Stimulated activated CD8-positive, alpha-beta memory T cell treated with anti-CD3 and anti-CD28 coated beads, Interleukin-12 subunit alpha, Interleukin-12 subunit beta, amount 100 ng/mL, for 1 hour (primary cell): ENCODE results near the gene PACSIN1.

Experiments
- DNase-seq: peaks from one replicate; pipeline ENCODE4 v3.0.0-alpha.2; 2020; ENCODE audit warnings: low read depth

Gene PACSIN1

DNA sequence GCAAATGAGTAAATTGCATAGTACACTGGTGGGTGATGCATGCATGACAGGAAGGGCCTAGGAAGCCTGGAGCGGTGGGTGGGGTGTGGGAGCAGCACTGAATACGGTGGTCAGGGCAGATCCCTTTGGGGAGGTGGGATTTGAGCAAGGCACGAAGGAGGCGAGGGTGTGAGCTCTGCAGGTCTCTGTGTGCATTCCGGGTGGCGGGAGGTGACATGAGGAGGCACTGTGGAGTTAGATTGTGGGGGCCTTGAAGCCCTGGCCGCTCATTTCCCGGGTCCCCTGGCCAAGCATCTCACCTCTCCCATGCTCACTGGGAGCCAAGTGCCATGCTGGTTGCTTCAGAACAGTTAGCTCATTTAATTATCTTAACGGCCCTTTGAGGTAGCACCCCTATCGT is 96.5 kb downstream of the PACSIN1 start:
- no peak for DNase-seq

GRCh38 chr6:34562861-34563512 is 97.1 kb downstream of the PACSIN1 start:
- DNase-seq: no peak

DNA sequence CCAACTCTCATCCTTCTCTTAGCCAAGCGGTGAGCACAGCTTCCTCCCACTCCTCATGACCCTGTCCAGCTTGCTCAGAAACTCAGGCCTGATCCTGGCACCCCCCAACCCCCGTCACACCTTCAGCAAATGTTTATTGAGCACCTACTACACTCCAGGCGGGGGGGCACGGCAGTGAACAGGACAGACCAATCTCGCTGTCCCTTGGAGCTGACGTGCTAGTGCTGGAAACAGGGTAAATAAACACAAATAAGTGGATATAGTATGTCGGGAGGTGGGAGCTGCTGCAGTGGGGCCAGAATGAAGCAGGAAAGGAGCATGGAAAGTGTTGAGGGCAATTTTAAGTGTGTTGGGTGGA is 97.6 kb downstream of the PACSIN1 start:
- DNase-seq: no peak

GRCh38 chr6:34564181-34564580 is 98.3 kb downstream of the PACSIN1 start:
- DNase-seq: no peak

DNA sequence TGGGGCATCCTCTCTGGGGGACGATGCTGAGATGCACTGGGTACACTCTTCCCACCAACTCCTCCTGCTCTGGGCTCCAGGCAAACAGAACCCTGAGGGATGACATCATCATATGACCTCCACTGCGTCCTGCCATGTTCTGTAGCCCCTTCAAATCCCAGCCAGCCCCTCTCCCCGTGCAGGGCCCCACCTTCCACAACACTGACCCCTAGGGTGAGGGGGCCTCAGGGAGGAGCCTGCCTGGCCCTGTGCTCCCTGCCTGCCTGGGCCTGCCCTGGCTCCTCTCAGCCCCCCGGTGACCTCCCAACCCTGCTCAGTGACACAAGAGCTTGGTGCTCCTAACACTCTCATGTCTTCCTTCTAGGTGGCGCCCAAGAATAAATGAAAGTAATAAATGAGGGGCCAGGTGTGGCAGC is 99.9 kb downstream of the PACSIN1 start:
- DNase-seq: no peak

DNA sequence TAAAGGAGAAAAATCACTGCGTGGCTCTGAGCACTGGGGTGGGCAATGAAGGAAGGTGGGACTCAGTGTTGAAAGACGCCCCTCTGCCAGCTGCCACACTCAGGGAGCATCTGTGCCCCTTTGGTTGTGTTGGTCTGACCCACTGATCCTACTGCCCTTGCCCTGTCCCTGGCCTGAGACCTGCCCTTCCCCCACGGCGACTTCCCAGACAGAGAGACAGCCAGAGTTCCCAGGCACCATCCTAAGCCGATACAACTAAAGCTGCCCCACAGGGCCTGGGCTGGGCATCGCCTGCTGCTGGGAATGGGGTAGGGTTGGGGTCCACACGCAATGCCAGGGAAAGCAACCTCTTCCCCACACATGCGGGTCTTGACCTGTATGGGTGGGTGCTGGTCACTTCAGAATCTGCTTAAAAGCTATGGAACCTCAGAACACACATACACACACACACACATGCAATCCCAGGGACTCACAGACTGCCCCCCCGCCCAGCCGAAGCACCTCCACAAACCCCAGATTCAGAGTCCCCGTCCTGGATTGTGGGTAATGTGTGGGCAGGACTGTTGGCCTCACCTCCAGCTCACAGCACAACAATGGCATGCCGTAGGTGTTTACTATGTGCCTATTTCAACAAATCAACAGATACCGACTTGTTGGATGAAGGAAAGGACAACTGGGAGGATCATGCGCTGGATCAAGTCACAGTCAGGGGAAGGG is 101.1 kb downstream of the PACSIN1 start:
- no peak for DNase-seq

GRCh38 chr6:34568341-34569201 is 102.7 kb downstream of the PACSIN1 start:
- no peak for DNase-seq

DNA sequence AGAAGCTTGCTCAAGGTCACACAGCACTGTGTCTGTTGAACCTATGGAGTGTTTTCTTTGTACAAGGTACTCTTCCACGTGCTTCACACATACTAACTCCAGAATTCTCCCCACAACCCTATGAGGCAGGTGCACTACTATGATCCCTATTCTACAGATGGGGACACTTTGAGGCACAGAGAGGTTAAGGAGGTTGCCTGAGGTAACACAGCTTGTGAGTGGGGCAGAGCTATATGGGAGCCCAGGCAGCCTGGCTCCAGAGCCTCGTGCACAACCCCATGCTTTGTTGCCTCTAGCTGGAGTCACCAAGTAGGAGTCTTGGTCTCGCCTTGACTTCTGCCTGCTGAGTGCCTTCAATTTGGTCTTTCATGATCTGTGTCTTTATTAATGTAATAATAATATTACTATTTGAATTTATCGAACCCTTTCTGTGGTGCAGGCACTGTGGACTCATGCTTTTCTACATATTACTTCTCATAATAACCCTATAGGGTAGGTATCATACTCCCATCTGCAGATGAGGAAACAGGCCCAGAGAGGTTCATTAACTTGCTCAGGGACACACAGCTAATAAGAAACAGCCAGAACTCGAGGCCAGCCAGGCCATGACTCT is 103.6 kb downstream of the PACSIN1 start:
- DNase-seq: no peak

- no peak for DNase-seq
Measured at GRCh38 chr6:34570066-34570833, 104.4 kb downstream of the PACSIN1 start.

GRCh38 chr6:34571388-34571787 is 105.5 kb downstream of the PACSIN1 start:
- DNase-seq: no peak

GRCh38 chr6:34572021-34572420 is 106.1 kb downstream of the PACSIN1 start:
- DNase-seq: no peak

DNA sequence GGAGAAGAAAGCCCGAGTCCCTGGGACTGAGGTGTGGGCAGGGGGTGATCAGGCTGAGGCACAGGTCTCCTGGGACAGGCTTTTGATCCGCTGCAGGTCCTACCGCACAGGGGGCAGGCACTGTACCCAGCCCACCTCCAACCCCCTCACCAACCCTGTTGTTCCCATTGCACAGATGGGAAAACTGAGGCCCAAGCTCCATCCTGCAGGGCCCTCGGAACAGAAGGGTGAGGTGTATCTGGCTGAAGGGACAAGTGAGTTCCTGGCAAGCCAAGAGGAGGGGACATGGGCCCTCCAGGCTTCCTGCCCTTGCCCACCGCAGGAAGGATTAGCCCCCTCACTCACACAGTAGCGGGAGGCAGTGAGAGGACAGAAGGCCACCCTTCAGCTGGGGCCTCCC is 106.7 kb downstream of the PACSIN1 start:
- DNase-seq: no peak

GRCh38 chr6:34573567-34574183 is 107.8 kb downstream of the PACSIN1 start:
- DNase-seq: no peak

DNA sequence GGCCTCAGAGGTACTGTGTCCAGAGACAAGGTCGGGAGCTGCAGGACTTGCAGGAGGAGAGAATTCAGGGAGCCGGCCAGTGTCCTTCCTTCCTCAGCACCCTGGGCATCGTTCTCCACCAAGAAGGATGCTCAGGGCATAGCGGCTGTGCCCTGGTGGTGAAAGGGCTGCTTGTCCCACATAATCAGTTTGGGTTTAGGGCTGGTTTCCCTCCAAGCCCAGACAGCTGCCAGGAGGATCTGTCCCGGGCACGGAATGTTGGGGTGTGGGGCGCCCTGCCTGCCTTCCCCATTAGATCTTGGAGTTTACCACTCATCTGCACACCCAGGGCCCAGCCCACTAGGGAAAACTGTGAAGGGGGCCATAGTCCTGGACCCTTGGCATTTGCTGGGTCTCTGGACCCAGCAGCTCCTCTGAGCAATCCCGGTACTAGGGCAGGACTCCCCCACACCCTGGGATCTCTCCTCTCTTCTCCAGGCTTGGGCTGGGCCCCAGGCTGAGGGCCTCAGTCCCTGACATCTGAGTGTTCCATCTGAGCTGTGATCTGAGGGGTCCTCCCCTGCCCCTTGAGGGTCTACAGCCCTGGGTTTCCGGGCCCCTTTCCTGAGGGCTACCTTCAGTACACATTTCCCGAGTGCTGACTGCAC is 108.9 kb downstream of the PACSIN1 start:
- no peak for DNase-seq

DNA sequence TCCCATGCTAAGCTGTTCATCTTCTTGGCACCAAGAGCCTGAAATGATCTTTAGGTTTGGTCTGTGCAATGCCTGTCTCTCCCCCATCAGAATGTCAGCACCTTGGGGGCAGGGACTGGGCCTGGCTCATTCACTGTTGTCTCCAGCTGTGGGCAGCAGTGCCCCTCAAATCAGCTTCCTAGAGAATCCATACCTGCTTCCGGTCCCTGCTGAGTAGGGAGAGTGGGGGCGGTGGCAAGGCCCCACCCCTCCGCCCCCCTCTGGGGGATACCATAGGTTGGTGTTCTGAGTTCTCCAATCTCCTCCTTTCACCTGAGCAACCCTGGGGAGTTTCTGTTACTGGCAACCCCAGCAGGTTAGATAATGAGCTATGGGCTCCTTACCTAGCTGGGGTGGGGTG is 109.5 kb downstream of the PACSIN1 start:
- no peak for DNase-seq

- no peak for DNase-seq
Measured at GRCh38 chr6:34576286-34576955, 110.5 kb downstream of the PACSIN1 start.

- DNase-seq: no peak
Measured at GRCh38 chr6:34578445-34579262, 112.8 kb downstream of the PACSIN1 start.

GRCh38 chr6:34580707-34581560 is 115.1 kb downstream of the PACSIN1 start:
- DNase-seq: no peak
